ENCODE measurements around the gene EPHA7.

Gene EPHA7
- long read RNA-seq = 0 reads

DNA sequence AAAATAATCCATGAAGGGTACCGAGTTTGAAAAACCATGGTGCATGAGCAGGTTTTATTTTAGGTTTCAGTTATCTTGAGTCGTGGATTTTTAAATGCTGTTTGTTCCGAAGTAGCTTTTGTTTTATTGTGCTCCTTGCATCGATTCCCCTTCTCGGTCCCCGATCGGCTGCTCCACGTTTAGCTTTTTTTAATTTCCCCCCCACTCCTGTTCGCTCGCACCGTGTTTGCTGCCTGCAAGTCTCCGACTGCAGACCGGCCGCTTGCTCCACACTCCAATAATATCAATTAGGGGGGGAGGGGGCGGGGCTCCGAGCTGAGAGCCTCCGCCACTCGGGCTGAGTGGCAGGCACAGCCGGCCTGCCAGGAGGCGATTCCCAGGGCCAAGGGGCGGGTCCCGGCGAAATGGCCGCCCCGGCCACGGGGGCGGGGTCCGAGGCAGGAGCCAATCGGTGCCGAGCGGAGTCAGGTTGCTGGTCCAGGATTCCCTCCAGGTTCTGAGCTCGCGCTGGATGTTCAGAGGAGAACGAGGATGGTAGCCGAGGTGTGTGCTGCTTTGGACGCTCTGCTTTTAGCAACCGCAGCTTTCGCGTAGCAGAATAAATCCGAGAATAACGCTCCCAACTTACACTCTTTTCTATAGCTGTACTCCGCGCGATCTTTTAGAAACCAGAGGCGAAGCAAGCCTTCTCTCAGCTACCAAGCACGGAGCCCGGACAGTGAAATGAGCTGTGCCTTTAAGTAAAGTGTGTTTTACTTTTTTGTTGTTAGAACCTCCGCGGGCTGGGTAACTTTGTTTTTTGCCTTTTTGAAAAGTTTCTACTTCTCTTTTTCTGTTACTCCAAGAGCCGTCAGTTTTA, at the start of gene EPHA7:
Gene EPHA7 (minus strand): TSS at position 256 of the 859 bp plus-strand sequence. CDS start 218 bp downstream, at position 38.
- DNase-seq (ENCODE audit: low read depth in 1 of 2, low spot score in 1 of 2) = peak in 1 of 2 experiments; percentile 14
- Histone ChIP-seq H3K27ac (replicated peaks) (no peak within 1 kb of the TSS), H3K27me3 (ENCODE audit: insufficient read depth, poor library complexity, severe bottlenecking) (peaks cover 54% of the 10 kb centered on the region), H3K4me3 (replicated peaks; ENCODE audit: insufficient read depth, low read length) (peak within 1 kb of the TSS; percentile 5; the same call in 1 of the 2 replicates)
- TF ChIP-seq, protein P1, sequence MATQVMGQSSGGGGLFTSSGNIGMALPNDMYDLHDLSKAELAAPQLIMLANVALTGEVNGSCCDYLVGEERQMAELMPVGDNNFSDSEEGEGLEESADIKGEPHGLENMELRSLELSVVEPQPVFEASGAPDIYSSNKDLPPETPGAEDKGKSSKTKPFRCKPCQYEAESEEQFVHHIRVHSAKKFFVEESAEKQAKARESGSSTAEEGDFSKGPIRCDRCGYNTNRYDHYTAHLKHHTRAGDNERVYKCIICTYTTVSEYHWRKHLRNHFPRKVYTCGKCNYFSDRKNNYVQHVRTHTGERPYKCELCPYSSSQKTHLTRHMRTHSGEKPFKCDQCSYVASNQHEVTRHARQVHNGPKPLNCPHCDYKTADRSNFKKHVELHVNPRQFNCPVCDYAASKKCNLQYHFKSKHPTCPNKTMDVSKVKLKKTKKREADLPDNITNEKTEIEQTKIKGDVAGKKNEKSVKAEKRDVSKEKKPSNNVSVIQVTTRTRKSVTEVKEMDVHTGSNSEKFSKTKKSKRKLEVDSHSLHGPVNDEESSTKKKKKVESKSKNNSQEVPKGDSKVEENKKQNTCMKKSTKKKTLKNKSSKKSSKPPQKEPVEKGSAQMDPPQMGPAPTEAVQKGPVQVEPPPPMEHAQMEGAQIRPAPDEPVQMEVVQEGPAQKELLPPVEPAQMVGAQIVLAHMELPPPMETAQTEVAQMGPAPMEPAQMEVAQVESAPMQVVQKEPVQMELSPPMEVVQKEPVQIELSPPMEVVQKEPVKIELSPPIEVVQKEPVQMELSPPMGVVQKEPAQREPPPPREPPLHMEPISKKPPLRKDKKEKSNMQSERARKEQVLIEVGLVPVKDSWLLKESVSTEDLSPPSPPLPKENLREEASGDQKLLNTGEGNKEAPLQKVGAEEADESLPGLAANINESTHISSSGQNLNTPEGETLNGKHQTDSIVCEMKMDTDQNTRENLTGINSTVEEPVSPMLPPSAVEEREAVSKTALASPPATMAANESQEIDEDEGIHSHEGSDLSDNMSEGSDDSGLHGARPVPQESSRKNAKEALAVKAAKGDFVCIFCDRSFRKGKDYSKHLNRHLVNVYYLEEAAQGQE (IDR thresholded peaks at IDR 0.05; ENCODE audit: insufficient replicate concordance, low read depth) = no peak
- no peak for TF ChIP-seq POLR2AphosphoS5 (IDR thresholded peaks at IDR 0.05; ENCODE audit: low read depth)

- H3K27ac ChIP-seq (replicated peaks) = no peak overlapping the region
- no peak for TF ChIP-seq SPI1 (IDR thresholded peaks at IDR 0.05; ENCODE audit: borderline replicate concordance, low read depth)
- no peak for TF ChIP-seq POLR2AphosphoS5 (IDR thresholded peaks at IDR 0.05; ENCODE audit: low read depth)
- TF ChIP-seq, protein P1 (IDR thresholded peaks at IDR 0.05; ENCODE audit: insufficient replicate concordance, low read depth) = no peak
- no peak for TF ChIP-seq GABPA (IDR thresholded peaks at IDR 0.05; ENCODE audit: low read depth)
- TF ChIP-seq CTCF (IDR thresholded peaks at IDR 0.05; ENCODE audit: insufficient read depth, low read length) = no peak
- no peak for DNase-seq (ENCODE audit: low read depth in 1 of 2, low spot score in 1 of 2)
- no peak overlapping the region for H3K4me3 ChIP-seq (replicated peaks; ENCODE audit: insufficient read depth, low read length)
- no peaks in the 10 kb centered on the region for H3K27me3 ChIP-seq (ENCODE audit: insufficient read depth, poor library complexity, severe bottlenecking)
Observed at GRCh38 chr6:93468291-93468690, 48.9 kb upstream of the EPHA7 start.

GRCh38 chr6:93454533-93454932, 35.2 kb upstream of the EPHA7 start:
- no peak overlapping the region for H3K4me3 ChIP-seq (replicated peaks; ENCODE audit: insufficient read depth, low read length)
- DNase-seq (ENCODE audit: low read depth in 1 of 2, low spot score in 1 of 2) = no peak
- no peak overlapping the region for H3K27ac ChIP-seq (replicated peaks)
- no peaks in the 10 kb centered on the region for H3K27me3 ChIP-seq (ENCODE audit: insufficient read depth, poor library complexity, severe bottlenecking)
- TF ChIP-seq POLR2AphosphoS5 (IDR thresholded peaks at IDR 0.05; ENCODE audit: low read depth) = no peak
- no peak for TF ChIP-seq SPI1 (IDR thresholded peaks at IDR 0.05; ENCODE audit: borderline replicate concordance, low read depth)
- TF ChIP-seq GABPA (IDR thresholded peaks at IDR 0.05; ENCODE audit: low read depth) = no peak
- no peak for TF ChIP-seq CTCF (IDR thresholded peaks at IDR 0.05; ENCODE audit: insufficient read depth, low read length)
- TF ChIP-seq, protein P1 (IDR thresholded peaks at IDR 0.05; ENCODE audit: insufficient replicate concordance, low read depth) = no peak

Data from HL-60 (cell line).